HG02840 (cell line): Measurements from ENCODE around the gene PSMD5.

Source experiments
- ATAC-seq: cut with Tn5 transposase; IDR thresholded peaks from one replicate; pipeline ENCODE4 v1.9.1; 2021; ENCODE audit warnings: mild to moderate bottlenecking, moderate library complexity, moderate number of reproducible peaks; ENCODE audit not compliant: unreplicated experiment, low FRiP score

Gene PSMD5

DNA sequence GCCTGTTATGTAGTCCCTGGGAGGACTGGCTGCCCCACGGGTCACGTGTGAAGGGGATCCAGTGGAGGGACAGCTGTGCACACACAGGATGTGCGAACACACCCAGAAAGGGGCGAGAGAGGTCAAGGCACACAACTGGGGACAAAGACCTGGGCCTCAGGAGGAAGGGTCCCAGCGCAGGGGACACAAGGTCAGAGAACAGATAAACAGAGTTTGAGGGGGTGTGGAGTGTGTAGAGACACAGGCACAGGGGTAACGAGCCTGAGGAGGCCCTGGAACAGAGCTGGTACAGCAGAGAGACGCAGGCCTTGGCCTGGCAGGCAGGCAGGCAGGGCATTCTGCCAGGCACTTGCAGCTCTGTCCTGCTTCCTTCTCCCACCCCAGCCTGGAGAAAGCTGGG is 14.8 kb upstream of the PSMD5 start:
- no peak for ATAC-seq

- ATAC-seq = no peak
These were observed 14.0 kb upstream of the PSMD5 start for GRCh38 chr9:120856700-120857099.

DNA sequence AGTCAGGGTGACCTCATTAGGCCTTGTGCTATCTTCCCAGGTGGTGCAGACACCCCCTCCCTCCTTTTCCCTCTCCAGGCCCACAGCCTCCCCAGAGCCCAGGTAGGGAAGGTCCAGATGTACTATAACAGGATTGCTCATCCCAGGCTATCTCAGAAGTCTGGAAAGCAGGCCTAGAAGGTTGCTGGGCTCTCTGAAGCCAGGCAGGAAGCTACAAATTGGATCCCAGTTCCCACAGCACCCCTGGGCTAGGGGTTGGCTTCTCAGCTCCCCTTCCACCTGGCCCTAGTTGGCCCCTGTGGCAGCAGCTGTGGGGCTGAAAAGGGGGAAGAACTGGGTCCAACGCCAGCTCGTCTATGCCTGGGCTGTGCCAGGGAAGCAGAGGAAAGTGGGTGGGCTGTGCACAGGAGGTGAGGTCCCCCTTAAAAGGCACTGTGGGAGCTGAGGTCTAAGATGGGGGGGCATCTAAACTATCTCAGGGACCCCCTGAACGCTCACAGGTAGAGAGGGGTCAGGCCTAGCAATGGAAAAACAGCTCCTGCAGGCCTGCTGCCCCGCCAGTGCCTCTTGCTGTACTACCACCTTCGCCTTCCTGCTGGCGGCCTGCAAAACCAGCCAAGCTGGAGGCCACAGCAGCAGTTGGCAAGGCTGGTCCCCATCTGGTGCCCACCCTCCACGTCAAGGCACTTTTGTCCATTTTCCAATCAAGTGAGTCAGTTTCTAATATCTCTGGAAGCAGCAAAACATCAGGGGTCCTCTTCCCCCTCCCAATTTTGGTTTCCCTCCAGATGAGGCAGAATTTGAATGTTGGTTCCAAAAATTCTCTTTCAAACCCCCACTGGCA is 13.3 kb upstream of the PSMD5 start:
- ATAC-seq = no peak

GRCh38 chr9:120854596-120855327 is 12.0 kb upstream of the PSMD5 start:
- no peak for ATAC-seq

- no peak for ATAC-seq
These were observed 10.5 kb upstream of the PSMD5 start for GRCh38 chr9:120853198-120853597.

DNA sequence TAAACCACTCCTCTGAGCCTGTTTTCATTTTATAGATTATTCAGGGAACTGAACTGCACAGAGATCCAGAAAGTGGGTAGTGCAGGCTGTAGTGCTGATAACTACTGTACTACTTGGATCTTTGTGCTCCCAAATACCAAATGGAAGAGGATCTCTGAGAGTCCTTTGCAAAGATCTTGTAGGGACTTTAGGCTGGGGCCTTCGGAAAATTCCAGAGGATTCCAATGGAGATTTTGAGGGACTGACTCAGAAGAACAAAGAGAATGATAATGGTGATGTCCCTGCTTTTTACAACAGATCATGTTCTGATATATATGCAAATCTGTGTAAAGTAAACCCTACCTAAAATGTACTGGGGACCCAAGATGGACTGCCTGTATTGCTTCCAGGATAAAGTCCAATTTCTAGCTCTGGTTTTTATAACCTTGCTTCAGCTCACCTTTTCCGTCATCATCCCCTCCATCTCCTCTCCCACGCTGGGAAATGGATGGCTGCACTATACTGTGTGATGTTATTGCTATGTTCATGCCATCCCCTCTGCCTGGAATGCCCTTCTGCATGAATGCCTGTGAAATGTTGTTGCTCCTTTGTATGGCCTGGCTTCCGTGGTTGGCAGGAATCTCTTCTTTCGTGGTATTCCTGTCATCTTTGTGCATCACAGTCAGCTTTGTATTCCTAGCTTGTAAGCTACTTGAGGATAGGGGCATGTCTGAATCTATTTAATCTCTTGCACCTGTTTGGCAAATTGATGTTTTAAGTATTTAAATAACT is 9.7 kb upstream of the PSMD5 start:
- ATAC-seq = no peak

DNA sequence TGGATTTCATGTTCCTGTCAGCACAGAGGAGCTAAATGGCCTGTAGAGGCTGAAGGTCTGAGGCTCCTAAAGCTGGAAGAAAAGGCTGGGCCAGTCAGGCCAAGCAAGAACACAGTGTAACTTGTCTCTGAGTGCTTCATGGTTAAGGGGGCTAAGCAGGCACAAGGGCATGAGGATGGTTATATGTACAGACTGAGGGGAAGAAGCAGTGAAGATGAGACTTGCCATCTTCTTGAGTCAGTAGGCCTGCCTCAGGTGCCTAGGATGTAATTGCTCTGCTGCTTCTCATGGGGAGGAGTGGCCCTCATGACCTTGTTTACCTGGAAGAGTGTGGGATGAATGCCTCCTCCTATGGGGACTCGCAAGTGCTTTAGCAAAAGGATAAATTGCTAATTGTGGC is 8.7 kb upstream of the PSMD5 start:
- ATAC-seq = no peak

GRCh38 chr9:120850315-120850714 is 7.6 kb upstream of the PSMD5 start:
- no peak for ATAC-seq

GRCh38 chr9:120846906-120847305 is 4.2 kb upstream of the PSMD5 start:
- no peak for ATAC-seq

DNA sequence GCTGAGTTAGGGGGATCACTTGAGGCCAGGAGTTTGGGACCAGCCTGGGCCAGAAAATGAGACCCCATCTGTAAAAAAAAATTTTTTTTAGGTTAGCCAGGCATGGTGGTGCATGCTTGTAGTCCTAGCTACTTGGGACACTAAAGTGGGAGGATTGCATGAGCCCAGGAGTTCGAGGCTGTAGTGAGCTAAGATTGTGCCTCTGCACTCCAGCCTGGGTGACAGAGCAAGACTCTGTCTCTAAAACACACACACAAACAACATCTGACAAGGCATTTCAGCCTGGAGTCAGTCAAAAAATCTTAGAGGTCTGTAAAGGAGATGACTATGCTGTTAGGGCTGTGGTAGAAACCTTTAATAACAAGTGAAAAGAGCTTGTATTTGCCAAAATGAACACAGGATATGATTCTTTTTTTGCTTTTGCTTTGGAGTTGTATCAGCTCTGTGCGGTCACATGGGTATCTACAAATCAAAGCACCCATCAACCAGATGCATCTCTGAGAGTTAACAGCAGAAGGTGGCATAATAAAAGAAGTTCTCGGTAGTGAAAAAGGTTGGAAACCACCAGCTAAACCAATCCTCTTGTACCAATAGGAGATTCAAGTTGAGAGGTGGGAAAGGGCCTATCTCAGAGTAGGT is 3.6 kb upstream of the PSMD5 start:
- ATAC-seq = no peak

- no peak for ATAC-seq
These were observed 2.5 kb upstream of the PSMD5 start for GRCh38 chr9:120845255-120845654.

- ATAC-seq = no peak
These were observed 615 bp downstream of the PSMD5 start for GRCh38 chr9:120841930-120842684.

GRCh38 chr9:120839146-120839545 is 3.6 kb downstream of the PSMD5 start:
- no peak for ATAC-seq

DNA sequence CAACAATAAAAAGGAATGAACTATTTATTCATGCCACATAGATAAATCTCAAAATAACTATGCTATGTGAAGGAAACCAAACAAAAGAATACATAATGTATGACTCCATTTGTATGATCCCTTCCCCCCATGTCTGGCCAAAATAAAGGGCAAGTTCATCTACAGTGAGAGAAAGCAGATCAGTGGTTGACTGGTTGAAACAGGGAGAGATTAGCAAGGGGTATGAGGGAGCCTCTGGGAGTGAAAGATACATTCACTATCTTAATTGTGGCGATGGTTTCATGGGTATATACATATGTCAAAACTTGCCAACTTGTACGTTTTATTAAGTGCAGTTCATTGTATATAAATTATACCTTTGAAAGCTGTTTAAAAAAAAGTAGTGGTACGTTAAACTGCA is 4.8 kb downstream of the PSMD5 start:
- ATAC-seq = no peak

GRCh38 chr9:120833325-120833724 is 9.4 kb downstream of the PSMD5 start:
- no peak for ATAC-seq

DNA sequence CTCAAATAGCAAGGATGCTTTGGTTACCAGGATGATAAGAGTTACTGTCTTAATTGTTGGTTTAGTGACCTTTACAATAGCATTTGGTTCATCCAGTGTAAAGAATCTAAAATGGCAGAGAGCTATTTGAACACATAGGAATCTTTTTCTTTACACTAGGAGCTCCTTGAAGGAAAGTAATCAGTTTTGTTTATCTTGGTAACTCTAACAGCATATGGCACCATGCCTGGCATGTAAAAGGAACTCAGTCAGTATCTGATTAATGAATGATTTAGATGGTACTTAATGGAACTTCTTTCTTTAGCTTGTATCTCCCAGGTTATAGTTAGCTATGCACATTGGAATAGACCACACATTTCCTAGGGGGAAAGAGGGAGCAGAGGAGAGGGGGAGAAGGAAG is 9.9 kb downstream of the PSMD5 start:
- ATAC-seq = no peak

- ATAC-seq = no peak
These were observed 11.9 kb downstream of the PSMD5 start for GRCh38 chr9:120830865-120831264.

- ATAC-seq = no peak
These were observed 12.6 kb downstream of the PSMD5 start for GRCh38 chr9:120830151-120830550.

DNA sequence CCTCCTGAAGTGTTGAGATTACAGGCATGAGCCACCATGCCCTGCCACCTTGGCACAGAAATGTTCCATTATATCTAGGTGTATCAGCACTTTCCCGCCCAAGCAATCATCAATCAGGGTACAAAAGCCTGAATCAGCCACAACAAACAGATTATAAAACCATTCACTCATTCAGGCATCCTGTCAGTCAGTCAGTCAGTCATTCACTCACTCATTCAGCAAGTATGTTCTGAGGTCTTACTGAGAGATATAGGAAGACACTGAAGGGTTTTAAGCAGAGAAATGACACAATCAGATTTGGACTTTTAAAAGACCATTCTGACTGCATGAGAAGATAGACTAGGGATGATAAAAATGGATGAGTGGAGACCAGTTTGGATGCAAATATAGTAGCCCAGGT is 13.1 kb downstream of the PSMD5 start:
- no peak for ATAC-seq

- no peak for ATAC-seq
These were observed 22.6 kb downstream of the PSMD5 start for GRCh38 chr9:120820095-120820494.
